NCI-H1694 treated with DMSO at 0.1 percent for 48 hours (cell line): ENCODE data around the gene TUG1.

Experiments
- DNase-seq: peaks from one replicate; lab custom pipeline; 2025; lab: John Stamatoyannopoulos, UW

The TUG1 gene

DNA sequence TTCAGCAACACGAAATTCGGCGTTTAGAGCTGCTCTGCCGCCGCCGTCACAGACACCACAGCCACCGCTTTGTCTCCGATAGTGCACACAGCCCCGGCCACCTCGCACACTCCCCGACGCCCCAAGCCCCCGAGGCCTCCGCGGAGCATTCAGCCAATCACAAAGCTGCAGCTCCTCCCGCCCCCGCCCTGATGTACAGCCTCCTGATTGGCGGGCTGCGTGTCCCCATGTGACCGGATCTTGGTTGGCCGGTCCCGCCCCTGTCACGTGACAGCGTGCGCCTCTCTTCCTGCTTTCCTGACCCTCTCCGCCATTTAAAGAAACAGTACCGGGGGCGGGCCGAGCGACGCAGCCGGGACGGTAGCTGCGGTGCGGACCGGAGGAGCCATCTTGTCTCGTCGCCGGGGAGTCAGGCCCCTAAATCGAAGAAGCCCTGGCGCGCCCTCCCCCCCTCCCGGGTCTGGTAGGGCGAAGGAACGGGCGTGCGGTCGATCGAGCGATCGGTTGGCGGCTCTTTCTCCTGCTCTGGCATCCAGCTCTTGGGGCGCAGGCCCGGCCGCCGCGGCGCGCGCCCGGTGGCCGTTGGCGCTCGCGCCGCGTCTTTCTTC is at the start of gene TUG1:
Gene TUG1, plus strand, starts transcription at position 342 of the 608 bp plus-strand sequence.
- peak; percentile 93 for DNase-seq

GRCh38 chr22:30919973-30920372 is 49.1 kb upstream of the TUG1 start:
- DNase-seq = no peak

DNA sequence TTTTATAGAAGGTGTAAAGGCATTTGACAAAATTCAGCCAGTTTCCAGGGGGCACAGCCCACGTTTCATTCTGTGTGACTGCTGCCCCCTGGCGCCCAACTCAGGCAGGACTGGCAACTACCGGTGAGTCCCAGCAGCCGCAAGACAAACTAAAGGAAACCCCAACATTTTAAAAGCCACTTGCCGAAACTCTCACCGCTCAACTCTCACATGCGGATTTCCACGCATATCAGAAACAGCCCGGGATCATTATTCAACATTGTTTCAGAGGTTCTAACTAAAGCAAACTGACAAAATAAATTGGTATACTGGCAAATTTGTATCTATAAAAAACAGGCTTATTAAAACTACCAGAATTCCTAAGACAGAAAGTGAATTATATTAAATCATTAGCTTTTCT is 48.7 kb upstream of the TUG1 start:
- peak; percentile 50 for DNase-seq

- DNase-seq = no peak
These were observed 48.0 kb upstream of the TUG1 start for GRCh38 chr22:30921108-30921507.

GRCh38 chr22:30922151-30922611 is 46.9 kb upstream of the TUG1 start:
- DNase-seq = no peak

GRCh38 chr22:30923168-30923900 is 45.7 kb upstream of the TUG1 start:
- DNase-seq = no peak

DNA sequence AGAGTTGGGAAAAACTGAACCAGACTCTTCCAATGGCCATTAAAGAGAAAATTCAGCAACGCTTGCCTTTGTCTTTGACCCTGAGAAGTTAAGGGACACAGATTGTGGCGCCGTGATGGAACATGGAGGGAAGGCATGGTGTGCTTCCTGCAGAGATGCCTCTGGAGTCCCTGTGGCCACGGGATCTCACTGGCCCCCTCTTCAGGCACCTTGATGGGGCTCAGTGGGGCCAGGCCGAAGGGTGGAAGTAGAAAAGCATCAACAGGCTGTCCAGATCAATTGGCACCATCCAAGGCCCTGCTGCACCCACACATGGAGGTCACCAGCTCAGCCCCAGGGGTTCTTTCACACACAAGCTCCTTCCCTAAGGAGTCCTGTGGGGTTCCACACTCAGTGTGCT is 43.4 kb upstream of the TUG1 start:
- no peak for DNase-seq

- no peak for DNase-seq
These were observed 42.4 kb upstream of the TUG1 start for GRCh38 chr22:30926706-30927105.

DNA sequence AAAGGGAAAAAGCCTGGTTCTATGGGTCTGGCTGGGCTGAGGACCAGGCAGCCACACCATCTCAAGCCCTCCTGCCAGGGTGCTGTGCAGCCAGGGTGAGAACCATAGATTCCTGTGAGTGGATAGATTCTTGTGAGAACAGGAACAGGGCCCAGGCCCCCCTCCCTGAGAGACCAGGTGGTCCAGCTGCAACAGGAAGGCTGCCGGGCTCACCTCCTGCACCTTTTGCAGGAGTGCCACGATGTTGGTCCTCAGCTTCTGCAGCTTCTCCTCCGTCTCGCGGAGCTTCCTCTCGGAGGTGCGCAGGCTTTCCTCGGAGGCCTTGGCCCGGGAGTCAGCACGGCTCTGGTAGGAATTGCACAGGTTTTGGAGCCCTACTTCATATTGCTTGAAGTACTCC is 41.3 kb upstream of the TUG1 start:
- DNase-seq = no peak

DNA sequence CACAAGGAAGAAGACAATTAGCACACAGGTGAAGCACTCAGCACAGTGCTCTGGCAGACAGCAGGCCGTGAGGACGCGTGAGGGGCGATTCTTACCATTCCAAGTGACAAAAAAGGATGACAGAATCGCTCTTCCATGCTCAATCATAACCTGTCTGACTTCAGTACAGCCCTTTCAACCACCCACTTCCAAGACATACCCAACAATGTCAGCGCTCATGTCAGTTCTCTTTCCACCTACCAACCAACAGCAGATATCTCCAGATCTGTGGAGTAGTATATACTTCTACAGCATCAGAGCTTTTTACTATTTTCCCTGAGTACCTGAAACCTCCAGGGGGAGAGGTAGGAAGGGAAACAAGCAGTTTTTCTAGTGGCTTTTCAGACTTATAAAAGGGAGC is 40.7 kb upstream of the TUG1 start:
- DNase-seq = no peak

GRCh38 chr22:30930228-30930627 is 38.8 kb upstream of the TUG1 start:
- DNase-seq = no peak

GRCh38 chr22:30931541-30932300 is 37.3 kb upstream of the TUG1 start:
- no peak for DNase-seq

DNA sequence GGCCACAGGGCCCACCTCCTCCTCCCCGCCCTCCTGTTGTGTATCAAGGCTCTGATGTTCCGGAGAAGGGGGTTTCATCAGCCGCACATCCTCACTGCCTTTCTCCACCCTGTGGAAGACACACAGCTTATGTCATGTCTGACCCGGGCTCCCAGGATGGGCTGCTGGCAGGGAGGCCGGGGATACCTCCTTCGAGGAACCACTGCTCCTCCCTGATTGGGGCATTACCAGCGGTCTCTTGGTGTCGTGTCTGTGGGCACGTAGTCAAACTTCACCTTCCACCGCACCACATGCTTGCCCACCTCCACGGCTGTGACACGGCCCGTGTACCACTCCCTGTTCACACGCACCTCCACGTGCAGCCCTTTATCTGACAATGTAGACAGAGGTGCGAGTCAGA is 36.4 kb upstream of the TUG1 start:
- no peak for DNase-seq

GRCh38 chr22:30933457-30933856 is 35.6 kb upstream of the TUG1 start:
- no peak for DNase-seq

- DNase-seq = no peak
These were observed 35.0 kb upstream of the TUG1 start for GRCh38 chr22:30934053-30934452.

GRCh38 chr22:30940685-30941362 is 28.2 kb upstream of the TUG1 start:
- no peak for DNase-seq

DNA sequence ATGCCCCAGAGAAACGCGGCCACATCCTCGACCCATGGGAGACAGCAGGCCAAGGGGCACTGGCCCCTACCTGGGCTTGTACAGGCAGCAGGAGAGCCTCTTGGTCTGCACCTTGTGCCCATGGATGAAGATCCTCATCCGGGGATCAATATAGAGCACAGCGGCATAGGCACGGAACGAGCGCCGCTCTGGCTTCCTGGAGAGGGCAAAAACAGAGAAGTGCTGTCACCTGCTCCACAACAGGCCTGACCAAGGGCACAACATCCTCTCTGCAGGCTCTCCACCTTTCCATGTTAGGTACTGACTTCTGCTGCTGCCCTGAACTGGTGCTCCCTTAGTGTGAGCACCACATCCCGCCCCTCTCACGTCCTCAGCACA is 27.7 kb upstream of the TUG1 start:
- DNase-seq = no peak

DNA sequence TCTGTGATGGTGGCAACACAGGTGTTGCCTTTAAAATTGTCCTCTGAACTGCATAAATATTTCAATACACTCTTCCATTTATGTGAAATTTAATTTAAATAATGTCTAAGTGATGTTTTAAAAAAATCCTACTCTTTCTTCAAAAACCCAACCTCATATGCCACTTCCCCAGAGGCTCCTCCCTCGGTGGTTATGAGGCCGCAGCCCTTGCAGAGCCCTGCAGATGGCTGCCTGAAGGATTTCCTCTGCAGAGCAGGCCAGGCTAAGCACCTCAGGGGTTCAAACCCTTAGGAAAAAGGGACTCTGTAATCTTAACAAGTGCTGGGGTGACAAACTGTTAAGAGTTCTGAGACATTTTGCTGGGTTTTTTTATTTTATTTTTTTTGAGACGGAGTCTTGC is 25.7 kb upstream of the TUG1 start:
- no peak for DNase-seq

- DNase-seq = no peak
These were observed 24.1 kb upstream of the TUG1 start for GRCh38 chr22:30944986-30945385.

- DNase-seq = no peak
These were observed 23.4 kb upstream of the TUG1 start for GRCh38 chr22:30945653-30946052.

- no peak for DNase-seq
These were observed 22.7 kb upstream of the TUG1 start for GRCh38 chr22:30946354-30946753.

DNA sequence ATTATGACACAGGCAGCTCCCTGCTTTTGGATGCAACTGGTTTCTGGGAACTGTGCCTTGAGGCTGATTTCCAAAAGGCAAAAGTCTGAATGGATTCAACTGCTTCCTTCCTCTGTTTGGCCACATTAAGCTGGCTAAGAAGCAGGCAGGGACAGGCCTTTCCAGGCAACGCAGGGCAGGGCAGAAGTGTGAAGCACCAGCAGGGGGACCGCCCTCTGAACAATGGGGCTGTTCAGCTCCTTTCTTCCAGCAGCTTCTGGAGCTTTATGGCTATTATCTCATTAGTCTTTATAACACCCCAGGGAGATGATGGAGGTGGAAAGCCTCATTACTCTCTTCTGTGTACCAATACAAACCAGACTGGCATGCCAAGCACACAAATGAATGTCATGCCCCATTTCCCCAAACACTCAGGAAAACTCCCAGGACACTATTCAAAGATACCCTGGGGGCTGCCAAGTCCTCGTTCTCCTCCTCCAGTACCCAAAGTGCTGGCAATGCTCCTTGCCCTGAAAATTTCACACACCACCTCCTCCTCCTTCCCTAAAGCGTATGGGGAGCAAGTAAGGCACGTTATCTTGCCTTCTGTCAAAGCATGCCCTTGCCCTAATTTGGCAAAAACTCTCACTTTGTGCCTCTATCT is 21.8 kb upstream of the TUG1 start:
- DNase-seq = no peak
